Activated naive CD4-positive, alpha-beta T cell treated with anti-CD3 and anti-CD28 coated beads, Interleukin-2, amount 50 U/mL, for 16 hours (primary cell): Measurements from ENCODE around the gene NEK9.

Source experiments
- DNase-seq: peaks from one replicate; pipeline ENCODE4 v3.0.0-alpha.2; 2020

Gene NEK9

DNA sequence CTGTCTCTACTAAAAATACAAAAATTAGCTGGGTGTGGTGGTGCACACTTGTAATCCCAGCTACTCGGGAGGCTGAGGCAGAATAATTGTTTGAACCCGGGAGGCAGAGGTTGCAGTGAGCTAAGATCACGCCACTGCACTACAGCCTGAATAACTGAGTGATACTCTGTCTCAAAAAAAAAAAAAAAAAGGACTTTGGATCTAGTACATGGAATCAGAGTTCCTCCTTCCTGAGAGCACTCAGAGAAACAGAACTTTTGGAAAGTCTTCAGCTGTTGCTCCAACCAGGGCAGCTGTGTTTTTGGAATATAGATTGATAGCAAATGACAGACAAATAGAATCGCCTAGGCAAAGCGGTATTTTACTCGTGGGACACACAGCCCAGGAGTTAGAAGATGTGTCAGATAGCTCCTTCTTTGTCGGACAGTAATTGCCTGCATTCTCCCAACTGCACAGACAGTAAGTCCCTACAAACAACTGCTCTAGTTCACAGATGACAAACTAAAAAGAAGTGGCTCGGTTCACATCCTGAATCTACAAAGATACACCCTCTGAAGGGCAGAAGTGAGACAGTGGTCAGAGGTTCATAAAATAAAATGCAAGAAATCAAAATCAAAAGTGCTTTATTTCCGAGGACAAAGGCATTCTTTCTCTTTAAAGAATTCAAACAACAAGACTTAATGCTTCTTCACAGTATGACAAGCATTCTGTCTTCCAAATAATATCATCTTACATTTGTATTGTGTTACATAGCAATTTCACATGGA is 17.1 kb upstream of the NEK9 start:
- no peak for DNase-seq

DNA sequence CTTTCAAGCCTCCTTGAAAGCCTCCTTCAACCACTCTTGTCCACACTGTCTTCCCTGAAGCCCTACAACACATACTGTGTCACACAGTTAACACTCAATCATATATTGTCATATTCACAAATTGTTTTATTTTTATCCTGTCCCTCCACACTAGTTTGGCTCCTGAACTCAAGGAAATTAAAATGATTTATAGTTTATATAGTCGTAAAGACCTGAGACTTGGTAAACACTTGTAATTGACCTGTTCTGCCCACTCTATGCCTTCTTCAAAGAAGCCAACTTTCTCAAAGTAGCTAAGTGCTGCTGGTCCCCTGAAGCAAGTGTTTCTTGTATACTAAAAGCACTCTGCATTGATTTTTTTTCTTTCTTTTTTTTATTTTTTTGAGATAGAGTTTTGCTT is 15.6 kb upstream of the NEK9 start:
- DNase-seq = no peak

DNA sequence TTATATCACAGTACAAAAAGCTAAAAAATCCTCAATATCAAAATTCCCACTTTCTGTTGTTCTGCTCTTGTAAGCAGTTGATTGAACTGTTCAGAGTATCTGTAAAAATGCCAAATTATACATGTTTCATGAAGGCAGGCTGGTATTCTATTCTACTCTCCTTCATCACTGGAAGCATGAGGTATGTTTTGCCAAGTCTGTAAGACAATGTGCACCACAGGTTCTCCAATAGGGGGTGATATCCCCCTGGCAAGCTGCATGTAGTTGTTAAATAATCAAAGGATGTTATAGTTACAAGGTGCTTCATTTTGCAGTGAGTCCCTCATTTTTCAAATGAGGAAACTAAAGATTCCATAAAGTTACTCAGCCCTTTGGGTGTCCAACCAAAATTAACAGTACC is 15.1 kb upstream of the NEK9 start:
- DNase-seq = no peak

DNA sequence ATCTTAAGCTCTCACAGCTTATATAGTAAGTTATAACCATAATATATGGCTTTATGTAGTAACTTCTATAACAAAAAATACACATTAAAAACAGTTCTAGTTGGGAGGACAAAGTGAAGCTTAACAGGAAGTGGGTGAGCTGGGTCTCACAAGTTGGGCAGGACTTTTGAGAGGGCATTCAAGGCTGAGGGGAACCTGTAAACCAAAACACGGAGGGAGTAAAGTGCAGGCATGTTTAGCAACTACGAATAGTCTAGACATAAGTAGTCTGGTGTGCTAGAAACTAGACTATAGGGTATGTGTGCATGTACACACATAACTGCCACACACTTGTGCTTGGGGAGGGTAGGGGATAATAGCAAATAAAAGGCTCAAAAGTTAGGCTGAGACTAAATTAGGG is 14.2 kb upstream of the NEK9 start:
- no peak for DNase-seq

DNA sequence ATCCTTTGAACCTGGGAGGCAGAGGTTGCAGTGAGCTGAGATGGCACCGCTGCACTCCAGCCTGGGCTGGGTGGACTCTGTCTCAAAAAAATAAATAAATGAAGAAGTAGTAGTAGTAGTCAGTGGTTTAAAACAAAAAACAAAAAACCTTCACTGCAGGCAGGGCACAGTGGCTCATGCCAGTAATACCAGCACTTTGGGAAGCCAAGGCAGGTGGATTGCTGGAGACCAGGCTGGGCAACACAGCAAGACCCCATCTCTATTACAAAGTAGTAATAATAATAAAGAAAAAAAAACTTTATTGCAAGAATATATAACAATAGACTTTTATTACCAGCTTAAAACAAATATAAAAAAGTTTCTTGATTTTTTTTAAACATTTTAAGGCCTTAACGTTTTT is 13.8 kb upstream of the NEK9 start:
- no peak for DNase-seq

DNA sequence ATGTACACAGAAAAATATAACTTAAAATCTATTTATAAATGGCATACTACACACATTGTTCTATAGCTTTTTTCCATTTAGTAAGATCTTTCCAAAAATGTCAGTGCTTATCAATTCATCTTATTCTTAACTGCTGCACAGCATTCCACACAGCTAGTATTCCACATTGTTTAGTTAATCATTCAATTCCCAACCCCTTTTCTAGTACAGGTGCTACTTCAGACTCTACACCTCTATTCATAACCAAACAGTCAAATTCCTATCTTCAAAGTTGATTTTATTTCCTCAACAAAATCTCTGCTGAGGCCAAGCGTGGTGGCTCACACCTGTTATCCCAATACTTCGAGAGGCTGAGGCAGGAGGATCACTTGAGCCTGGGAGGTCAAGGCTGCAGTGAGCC is 12.3 kb upstream of the NEK9 start:
- DNase-seq = no peak

DNA sequence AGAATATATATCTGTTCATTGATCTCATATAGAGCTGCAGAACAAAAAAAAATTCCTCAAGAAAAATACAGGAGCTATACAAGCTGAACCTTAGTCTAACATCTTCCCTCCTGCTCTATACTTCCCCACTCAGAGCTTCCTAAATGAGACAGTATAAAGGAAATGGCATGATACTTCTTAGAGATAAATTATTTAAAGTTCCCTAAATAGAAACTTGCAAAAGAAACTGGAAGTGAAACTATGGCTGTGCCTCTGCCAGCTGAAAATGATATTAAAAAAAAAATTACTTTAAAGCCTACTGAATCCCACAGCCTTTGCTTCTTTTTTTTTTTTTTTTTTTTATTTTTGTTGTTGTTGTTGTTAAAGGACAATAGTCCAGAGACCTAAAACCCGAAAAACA is 11.6 kb upstream of the NEK9 start:
- DNase-seq = no peak

DNA sequence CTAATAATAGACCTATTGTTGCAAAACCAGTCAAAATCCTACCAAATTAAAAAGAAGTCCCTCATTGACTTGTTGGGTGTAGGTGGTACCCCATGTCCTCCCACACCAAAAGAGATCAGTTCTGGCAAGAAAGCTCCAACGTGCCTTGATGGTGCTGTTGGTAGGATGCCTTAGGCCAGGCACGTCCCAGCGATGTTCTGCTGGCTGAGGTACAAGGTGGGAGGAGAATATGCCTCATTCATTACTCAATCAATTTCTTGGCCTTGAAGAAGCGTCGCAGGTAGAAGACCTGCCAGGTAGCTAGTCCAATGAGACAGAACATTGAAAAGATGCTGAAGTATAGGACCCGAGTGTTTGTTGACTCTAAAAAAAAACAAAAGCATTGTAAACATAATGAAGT is 7.8 kb upstream of the NEK9 start:
- no peak for DNase-seq

DNA sequence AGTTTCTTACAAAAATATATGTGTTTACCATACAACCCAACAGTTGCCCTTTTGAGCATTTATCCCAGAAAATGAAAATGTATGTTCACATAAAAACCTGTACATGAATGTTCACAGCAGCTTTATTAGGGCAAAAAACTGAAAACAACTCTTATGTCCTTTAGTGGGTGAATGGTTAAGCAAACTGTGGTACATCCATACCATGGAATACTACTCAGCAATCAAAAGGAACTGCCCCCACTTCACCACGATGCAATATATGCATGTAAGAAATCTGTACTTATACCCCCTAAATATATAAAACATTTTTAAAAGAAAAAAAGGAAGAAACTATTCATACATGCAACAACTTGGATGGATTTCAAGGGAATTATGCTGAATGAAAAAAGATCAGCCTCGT is 6.7 kb upstream of the NEK9 start:
- no peak for DNase-seq

DNA sequence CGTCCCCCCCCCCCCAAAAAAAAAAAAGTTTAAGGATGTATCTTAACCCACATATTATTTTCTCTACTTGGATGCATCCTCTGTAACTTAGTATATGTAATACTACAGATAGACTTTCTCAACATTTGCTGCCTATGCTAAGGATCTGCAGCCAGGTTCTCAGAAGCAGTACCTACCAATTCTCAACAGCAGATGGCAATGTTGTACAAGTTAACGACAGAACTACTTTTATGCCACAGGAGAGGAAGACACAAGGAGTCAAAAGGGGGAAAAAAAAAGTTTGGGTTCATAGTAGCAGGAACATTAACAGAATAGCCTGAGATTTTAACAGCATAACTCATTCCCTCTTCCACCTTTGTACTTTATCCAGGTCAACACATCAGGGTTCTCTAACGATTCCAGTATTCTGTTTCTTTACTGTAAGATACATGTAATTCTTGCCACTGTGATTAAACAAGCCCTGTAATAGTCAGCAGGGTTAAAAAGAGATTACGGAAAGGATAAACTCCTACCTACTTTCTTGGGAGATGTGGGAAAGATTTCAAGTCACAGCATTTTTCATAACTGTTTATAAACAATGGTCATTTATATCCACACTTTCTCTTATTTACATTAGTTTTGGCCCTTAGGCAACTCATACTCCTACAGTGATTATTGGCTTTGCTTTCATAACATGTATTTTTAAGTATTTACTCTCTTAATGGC is 5.7 kb upstream of the NEK9 start:
- peak; percentile 17 for DNase-seq

DNA sequence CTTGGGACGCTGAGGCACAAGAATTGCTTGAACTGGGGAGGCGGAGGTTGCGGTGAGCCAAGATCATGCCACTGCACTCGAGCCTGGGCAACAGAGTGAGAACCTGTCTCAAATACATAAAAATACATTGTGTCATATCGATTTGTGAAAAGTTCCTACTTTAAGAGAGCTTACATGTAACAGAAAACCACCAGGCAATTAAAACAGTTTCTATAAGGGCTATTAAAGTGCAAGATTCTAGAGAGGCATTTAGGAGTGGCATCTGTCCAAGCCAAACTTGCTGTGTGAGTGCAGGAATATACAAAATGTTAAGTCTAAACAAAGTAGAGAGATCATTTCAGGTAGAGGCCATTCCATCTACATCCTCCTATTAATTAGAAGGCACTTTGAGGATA is 1.7 kb upstream of the NEK9 start:
- no peak for DNase-seq

DNA sequence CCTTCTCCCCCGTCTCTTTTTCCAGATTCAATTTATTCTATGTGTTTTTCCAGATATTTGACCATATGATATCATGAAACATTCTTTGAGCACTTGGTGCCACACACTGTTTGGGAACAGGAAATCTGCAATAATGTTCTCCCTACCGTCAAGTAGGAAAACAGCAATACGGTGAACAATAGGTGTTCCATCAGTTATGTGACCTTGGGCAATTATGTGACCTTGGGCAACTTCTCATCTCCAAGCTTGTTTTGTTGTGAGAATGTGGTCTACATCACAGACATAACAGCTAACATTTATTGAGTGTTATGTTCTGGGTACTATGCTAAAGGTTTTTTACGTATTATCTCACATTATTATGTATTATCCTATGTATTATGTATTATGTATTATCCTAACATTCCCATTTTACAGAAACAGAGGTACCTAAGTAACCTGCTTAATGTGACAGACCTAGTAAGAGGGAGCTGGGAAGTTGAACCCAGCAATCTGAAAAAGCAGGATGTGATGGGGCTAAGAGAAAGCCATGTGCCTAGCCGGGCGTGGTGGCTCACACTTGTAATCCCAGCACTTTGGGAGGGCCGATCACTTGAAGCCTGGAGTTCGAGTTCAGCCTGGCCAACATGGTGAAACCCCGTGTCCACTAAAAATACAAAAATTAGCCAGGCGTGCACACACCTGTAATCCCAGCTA is 1.2 kb upstream of the NEK9 start:
- DNase-seq = no peak

DNA sequence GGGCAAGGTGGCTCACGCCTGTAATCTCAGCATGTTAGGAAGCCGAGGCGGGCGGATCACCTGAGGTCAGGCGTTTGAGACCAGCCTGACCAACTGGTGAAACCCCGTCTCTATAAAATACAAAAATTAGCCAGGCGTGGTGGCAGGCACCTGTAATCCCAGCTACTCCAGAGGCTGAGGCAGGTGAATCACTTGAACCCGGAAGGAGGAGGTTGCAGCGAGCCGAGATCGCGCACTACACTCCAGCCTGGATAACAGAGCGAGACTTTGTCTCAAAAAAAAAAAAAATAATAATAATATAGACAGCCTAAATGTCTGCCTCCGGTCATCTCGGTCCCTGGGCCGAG is 599 bp upstream of the NEK9 start:
- peak; percentile 11 for DNase-seq

DNA sequence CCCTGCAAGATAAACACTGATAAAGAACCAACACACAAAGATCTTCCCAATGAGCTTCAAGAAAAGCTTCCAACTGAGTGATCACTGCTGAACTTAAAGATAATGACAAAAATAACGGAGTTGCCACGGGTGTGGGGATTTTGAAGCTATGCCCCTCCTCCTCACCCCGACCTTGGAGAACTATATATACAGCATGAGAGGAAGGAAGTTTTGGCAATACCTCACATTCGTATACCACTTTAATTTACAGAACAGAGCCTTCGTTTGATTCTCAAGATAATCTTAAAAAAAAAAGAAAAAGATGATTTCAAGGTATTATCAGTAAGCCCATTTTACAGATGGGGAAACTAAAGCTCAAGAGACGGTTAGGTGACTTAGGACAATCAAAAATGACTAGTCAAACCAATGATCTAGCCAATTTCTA is 715 bp downstream of the NEK9 start:
- DNase-seq = no peak

DNA sequence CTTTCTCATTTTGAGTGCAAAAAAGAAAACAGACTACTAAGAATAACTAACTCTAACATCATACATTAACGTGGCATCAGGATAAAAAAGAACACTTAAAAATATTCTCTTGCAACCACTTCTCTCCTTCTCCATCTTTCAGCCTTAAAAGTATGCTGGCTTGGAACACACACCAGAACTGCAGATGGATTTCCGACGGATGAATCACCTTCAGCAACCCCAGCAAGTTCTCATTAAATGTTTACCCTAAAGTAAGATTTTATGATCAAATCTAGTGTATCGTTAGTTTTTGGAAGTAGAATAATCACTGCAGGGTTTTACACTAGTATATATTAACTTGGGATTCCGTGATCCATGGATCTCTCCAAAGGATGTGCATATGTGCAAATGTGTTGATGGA is 1.2 kb downstream of the NEK9 start:
- DNase-seq = no peak

DNA sequence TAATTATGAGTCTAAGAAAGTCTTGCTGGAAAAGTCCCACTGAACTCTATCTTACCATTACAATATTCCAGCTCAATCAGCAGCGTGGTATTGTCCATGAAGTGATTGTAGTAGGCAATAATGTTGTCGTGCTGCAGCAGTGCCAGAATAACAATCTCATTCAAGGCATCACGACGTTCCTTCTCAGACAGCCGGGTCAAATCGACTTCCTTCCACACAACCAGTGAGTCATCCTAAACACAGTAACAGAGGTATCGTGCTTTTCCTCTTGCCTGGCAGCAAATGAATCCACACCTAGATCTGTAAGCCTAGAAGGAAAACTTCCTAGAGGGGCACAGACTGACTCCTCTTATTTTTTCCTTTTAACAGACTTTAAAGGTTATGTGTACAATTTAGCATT is 2.9 kb downstream of the NEK9 start:
- no peak for DNase-seq

DNA sequence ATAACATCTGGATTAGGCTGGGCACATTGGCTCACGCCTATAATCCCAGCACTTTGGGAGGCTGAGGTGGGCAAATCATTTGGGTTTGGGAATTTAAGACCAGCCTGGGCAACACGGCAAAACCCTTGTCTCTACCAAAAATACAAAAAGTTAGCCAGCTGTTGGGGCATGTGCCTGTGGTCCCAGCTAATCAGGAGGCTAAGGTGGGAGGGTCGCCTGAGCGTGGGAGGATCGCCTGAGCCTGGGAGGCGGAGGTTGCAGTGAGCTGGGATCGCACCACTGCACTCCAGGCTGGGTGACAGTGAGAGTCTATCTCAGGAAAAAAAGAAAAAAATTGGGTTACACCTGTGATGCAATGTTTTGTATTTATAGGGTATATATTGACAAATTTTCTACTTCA is 5.3 kb downstream of the NEK9 start:
- no peak for DNase-seq

DNA sequence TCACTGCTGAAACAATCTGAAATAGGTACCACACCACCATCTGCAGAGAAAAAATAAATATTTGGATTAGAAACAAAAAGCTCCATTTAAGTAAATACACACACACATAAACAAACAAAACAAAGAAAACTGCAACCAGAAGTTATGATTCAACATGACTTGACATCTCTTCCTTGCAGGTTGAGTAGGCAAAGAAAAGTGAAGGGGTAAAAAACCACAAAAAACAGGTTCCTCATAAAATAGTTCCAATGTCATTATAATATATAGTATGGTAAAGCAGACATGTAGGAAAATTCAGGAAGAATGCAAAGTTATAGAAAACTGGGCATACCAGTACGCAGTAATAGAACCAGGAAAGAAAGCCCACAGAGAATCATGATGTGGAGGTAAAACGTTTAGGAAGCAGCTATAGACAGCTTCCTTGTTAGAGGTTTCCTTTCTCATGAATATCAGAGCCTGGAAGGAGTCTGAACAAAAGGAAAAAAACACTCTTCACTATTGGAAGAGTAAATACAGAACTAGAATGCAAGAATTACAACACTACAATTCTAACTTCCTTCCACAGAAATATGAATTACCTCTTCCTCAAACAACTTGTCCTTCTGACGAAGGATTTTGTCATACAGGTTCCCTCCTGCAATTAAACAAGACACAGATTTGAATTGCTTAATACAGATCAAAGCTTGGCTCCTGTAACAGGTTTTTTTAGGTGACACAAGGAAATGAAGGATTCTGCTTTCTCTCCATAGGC is 6.1 kb downstream of the NEK9 start:
- DNase-seq = no peak

DNA sequence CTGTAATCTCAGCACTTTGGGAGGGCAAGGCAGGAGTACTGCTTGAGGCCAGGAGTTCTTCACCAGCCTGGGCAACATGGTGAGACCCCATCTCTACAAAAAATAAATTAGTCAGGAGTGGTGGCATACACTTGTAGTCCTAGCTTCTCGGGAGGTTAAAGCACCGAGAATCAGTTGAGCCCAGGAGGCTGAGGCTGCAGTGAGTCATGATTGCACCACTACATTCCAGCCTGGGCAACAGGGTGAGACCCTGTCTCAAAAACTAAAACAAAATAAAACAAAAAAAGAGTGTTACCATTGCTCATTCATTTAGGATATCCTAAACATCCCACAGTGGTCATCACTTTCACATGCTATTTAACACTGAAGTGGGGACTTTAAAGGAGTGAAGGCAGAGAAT is 7.8 kb downstream of the NEK9 start:
- DNase-seq = no peak

DNA sequence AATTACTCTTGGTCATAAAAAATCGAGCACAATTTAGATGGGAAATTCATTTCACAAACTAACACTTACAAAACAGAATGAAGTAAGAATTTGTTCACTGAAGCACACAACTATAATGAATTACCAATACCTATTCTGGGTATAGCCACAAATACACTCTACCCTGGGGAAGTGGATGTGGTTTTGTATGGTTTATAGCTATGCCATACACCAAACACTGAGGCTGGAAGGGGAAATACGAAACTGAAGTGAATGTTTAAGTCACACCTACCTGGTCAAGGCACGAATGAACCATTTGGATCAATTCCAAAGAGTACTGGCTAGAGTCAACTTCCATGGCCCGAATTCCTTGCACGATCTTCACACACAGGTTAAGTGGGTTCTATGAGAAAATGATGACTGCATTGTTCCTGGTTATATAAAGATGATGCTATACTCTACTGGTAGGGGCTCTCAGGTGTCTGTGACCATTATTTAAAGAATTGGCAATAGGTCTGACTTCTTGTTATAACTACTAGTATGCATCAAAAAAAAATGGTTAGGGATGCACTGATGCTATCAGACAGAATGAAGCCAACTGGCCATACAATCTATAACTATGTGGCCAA is 12.8 kb downstream of the NEK9 start:
- no peak for DNase-seq

DNA sequence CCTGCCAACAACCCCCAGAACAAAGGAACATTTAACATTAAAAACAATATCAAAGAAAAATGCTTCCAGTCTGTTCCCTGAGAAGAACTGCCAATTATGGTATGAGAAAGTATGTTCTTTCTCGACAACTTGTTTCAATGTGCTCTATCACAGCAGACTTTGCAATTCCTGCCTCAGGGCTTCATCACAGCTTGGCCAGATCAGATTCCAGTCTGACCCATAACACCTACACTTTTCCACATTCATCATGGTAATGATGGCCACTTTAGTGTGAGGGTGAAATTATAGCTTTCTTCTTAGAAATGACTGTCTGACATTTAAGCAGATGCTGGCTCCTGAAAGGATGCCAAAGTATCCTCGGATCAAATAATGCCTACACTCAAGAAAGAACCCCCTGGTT is 17.0 kb downstream of the NEK9 start:
- no peak for DNase-seq

DNA sequence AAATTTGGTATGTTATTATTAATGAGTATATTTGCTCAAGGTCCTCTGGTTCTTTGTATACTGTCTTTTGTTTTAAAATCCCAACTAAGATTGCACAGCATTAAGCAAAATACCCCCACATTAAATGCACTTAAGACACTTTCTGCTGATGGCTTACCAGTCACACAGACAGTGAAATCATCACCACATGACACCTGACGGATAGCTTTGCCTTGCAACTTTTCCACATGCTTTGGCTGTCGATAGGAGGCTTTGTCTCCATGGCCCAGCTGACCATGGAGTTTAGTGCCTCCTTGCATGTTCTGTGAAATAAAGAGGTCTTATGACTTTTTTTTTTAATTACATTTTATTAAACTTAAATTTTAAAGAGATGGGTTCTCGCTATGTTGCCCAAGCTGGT is 19.7 kb downstream of the NEK9 start:
- no peak for DNase-seq

DNA sequence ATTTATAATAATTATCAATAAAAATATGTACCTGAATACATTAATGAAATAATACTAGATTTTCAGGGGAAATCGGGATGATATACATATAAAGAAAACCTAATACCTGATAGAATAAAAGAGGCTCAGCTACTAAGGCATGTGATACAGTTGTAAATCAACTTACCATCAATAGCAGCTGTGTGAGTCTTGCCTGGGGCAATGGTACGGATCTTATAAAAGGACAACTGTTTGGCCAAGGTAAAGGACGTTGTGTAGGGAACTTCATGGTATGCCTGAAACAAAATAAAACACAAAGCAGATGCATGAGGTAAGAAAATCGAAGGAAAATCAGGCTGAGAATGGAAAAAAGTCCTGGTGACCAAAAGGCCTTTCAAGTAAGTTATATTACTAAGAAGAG is 25.4 kb downstream of the NEK9 start:
- no peak for DNase-seq
